ENCODE results near the gene GRN.
A peak's percentile ranks its signal among the peaks of the same experiment; 100 is the strongest.

Gene GRN

DNA sequence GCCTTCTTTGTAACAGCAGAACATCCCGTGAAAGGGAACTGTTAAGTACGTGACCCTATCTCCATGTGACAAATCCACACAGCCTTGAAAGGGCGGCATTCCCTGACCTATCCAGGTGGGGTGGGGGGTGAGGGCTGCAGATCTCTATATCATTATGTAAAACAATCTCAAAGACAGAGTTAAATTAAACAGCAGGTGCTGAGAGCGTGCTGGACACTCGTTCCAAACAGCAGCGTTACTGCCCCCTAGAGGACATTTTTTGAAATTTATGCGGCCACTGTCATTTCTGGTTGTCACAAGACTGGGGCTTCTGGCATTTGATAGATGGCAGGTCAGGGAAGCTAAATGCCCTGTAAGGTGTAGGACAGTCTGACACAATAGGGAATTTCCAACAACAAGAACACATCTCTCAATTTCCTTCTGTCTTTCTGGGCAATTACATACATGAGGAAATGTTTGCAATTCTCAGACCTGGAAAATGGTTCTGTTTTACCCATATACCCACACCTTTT, 13.8 kb upstream of the GRN start:
- H3K4me3 ChIP-seq (replicated peaks; ENCODE audit: low read depth, low read length): no peak overlapping the region
- peak; percentile 57 for DNase-seq (ENCODE audit: extremely low read depth, insufficient read length)
- TF ChIP-seq, protein P1, sequence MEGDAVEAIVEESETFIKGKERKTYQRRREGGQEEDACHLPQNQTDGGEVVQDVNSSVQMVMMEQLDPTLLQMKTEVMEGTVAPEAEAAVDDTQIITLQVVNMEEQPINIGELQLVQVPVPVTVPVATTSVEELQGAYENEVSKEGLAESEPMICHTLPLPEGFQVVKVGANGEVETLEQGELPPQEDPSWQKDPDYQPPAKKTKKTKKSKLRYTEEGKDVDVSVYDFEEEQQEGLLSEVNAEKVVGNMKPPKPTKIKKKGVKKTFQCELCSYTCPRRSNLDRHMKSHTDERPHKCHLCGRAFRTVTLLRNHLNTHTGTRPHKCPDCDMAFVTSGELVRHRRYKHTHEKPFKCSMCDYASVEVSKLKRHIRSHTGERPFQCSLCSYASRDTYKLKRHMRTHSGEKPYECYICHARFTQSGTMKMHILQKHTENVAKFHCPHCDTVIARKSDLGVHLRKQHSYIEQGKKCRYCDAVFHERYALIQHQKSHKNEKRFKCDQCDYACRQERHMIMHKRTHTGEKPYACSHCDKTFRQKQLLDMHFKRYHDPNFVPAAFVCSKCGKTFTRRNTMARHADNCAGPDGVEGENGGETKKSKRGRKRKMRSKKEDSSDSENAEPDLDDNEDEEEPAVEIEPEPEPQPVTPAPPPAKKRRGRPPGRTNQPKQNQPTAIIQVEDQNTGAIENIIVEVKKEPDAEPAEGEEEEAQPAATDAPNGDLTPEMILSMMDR (IDR thresholded peaks at IDR 0.05; ENCODE audit: insufficient read depth, low read length, poor library complexity, severe bottlenecking): peak; percentile 76
- no peaks in the 10 kb centered on the region for H3K36me3 ChIP-seq (ENCODE audit: control insufficient read depth, insufficient read depth, low read length)
- H3K27me3 ChIP-seq (replicated peaks; ENCODE audit: control insufficient read depth, insufficient read depth, low read length): no peaks in the 10 kb centered on the region

DNA sequence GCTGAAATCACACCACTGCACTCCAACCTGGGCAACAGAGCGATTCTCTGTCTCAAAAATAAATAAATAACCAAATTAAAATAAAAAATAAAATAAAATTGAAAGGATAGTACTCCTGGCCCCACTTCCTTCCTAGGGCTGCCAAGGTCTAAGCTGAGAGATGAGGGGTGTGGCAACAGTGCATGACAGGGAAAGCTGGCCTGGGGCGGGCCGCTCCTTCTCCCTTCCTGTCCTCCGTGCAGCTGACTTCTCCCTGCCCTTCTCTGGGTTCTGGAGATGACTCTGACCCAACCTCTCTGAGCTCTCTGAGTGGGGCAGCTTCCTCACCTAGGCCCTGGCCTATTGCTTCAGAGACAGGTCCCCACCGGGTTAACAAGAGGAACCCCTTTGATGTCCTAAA, 11.7 kb upstream of the GRN start:
- TF ChIP-seq, protein P1 (IDR thresholded peaks at IDR 0.05; ENCODE audit: insufficient read depth, low read length, poor library complexity, severe bottlenecking): no peak
- Histone ChIP-seq H3K36me3 (ENCODE audit: control insufficient read depth, insufficient read depth, low read length) (no peaks in the 10 kb centered on the region), H3K27me3 (replicated peaks; ENCODE audit: control insufficient read depth, insufficient read depth, low read length) (no peaks in the 10 kb centered on the region), H3K4me3 (replicated peaks; ENCODE audit: low read depth, low read length) (no peak overlapping the region)
- no peak for DNase-seq (ENCODE audit: extremely low read depth, insufficient read length)

DNA sequence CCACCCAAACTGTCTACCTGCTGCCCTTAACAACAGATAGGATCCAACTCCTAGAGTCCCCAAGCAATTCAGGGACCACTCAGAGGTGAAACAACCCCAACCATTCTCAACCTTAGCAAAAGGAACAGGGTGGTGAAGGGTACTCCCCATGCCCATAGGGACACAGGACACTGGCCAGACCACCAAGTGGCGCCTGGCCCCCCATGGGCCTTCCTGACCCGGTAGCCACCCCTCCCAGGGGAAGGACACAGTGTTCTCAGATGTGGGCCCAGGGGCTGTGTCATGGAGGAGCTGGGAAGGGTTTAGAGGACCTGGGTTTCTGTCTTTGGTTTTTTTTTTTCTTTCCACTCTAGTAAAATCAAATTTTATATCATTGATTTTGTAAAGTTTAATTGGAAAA, 10.8 kb upstream of the GRN start:
- Histone ChIP-seq H3K36me3 (ENCODE audit: control insufficient read depth, insufficient read depth, low read length) (no peaks in the 10 kb centered on the region), H3K4me3 (replicated peaks; ENCODE audit: low read depth, low read length) (no peak overlapping the region), H3K27me3 (replicated peaks; ENCODE audit: control insufficient read depth, insufficient read depth, low read length) (no peaks in the 10 kb centered on the region)
- DNase-seq (ENCODE audit: extremely low read depth, insufficient read length): no peak
- TF ChIP-seq, protein P1 (IDR thresholded peaks at IDR 0.05; ENCODE audit: insufficient read depth, low read length, poor library complexity, severe bottlenecking): no peak

DNA sequence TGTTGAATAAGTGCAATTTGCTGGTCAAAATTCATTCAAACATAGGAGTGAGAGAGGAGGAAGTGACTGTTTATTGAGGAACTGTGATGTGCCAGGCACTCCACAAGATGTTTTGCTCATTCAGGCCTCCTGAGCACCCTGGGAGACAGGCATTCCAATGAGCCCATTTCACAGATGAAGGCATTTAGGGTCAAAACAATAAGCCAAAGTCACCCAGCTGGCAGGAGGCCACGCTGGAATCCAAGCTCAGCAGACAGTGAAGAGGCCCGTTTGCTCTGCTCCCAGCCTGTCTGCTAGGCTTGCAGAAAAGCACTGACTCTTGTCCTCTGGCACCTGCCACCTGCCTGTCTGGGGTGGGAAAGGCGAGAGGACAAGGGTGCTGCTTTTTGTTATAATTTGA, 10.4 kb upstream of the GRN start:
- Histone ChIP-seq H3K4me3 (replicated peaks; ENCODE audit: low read depth, low read length) (no peak overlapping the region), H3K36me3 (ENCODE audit: control insufficient read depth, insufficient read depth, low read length) (no peaks in the 10 kb centered on the region), H3K27me3 (replicated peaks; ENCODE audit: control insufficient read depth, insufficient read depth, low read length) (no peaks in the 10 kb centered on the region)
- no peak for DNase-seq (ENCODE audit: extremely low read depth, insufficient read length)
- TF ChIP-seq, protein P1 (IDR thresholded peaks at IDR 0.05; ENCODE audit: insufficient read depth, low read length, poor library complexity, severe bottlenecking): no peak

DNA sequence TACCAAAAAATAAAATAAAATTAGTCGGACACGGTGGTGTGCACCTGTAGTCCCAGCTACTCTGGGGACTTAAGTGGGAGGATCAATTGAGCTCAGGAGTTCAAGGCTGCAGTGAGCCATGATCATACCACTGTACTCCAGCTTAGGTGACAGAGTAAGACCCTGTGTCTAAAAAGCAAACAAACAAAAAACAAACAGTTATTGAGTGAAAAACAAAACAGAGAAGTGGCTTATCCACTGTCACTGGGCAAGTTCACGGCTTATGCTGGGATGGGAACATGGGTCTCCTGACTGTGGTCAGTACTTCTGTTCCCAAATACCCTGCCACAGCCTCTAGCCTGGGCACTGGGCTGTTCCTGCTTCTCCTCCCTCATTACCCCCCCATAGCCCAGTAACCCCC, 9.5 kb upstream of the GRN start:
- Histone ChIP-seq H3K27me3 (replicated peaks; ENCODE audit: control insufficient read depth, insufficient read depth, low read length) (no peaks in the 10 kb centered on the region), H3K4me3 (replicated peaks; ENCODE audit: low read depth, low read length) (no peak overlapping the region), H3K36me3 (ENCODE audit: control insufficient read depth, insufficient read depth, low read length) (no peaks in the 10 kb centered on the region)
- TF ChIP-seq, protein P1 (IDR thresholded peaks at IDR 0.05; ENCODE audit: insufficient read depth, low read length, poor library complexity, severe bottlenecking): no peak
- no peak for DNase-seq (ENCODE audit: extremely low read depth, insufficient read length)

DNA sequence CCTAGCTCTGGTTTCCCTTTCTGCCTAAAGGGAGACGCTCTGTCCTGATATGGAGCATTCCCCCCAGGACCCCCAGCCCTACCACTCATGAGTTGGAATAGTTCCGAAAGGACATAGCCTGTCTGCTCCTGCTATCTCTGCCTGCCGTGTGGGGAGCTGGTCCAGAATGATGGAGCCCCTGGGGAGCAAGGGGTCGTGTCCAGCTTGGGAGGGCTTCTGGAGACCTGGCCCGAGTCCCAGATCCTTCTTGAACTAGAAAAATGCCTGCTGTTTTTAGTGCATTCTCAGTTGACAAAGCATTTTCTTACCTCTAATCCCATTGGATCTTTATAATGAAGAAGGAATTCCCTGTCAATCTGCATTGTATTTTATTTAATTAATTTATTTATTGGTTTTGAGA, 9.1 kb upstream of the GRN start:
- Histone ChIP-seq H3K36me3 (ENCODE audit: control insufficient read depth, insufficient read depth, low read length) (no peaks in the 10 kb centered on the region), H3K27me3 (replicated peaks; ENCODE audit: control insufficient read depth, insufficient read depth, low read length) (no peaks in the 10 kb centered on the region), H3K4me3 (replicated peaks; ENCODE audit: low read depth, low read length) (no peak overlapping the region)
- TF ChIP-seq, protein P1 (IDR thresholded peaks at IDR 0.05; ENCODE audit: insufficient read depth, low read length, poor library complexity, severe bottlenecking): no peak
- no peak for DNase-seq (ENCODE audit: extremely low read depth, insufficient read length)
